ENCODE data around the gene FGGY. TPM values are rescaled to one million over a fixed set of nuclear protein-coding genes. Genes with fewer than 3 reads are reported as not detected.
"Not testable (repeated sequence)": the region's sequence is repeated elsewhere in the genome, so short reads cannot be mapped to it uniquely, and the experiment has no call there.

Gene FGGY
- total RNA-seq, 1 donor from 2014 or later, result 24.3 TPM

GRCh38 chr1:59346429-59346828, 49.5 kb downstream of the FGGY start:
- TF ChIP-seq, protein P1, sequence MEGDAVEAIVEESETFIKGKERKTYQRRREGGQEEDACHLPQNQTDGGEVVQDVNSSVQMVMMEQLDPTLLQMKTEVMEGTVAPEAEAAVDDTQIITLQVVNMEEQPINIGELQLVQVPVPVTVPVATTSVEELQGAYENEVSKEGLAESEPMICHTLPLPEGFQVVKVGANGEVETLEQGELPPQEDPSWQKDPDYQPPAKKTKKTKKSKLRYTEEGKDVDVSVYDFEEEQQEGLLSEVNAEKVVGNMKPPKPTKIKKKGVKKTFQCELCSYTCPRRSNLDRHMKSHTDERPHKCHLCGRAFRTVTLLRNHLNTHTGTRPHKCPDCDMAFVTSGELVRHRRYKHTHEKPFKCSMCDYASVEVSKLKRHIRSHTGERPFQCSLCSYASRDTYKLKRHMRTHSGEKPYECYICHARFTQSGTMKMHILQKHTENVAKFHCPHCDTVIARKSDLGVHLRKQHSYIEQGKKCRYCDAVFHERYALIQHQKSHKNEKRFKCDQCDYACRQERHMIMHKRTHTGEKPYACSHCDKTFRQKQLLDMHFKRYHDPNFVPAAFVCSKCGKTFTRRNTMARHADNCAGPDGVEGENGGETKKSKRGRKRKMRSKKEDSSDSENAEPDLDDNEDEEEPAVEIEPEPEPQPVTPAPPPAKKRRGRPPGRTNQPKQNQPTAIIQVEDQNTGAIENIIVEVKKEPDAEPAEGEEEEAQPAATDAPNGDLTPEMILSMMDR (conservative IDR thresholded peaks at IDR 0.05; ENCODE audit: low read depth, low read length), result no peak

DNA sequence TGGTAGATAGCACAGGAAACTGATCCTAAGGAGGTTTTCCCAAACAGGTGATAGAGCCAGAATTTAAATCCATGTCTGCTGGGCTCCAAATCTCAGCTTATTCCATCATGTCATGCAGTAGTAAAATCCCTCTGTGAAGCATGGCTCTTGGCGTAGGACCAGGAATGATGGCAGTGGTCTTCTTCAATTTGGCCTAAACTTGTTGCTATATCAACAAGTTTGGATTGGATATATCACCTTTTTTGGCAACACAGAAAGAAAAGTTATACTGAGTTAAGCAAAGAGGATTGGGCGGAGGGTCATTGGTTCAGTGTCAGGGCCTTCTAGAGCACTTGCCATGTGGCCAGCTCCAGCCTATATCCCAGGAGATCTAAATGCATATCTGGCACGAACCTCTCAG, 52.2 kb downstream of the FGGY start:
- H3K4me3 ChIP-seq (ENCODE audit: low read depth, low read length), result no peak overlapping the region
- no peak for DNase-seq (ENCODE audit: low read depth)
- TF ChIP-seq, protein P1 (conservative IDR thresholded peaks at IDR 0.05; ENCODE audit: low read depth, low read length), result no peak

More at GRCh38 chr1:59346429-59346828, 49.5 kb downstream of the FGGY start:
- DNase-seq (ENCODE audit: low read depth), result no peak
- H3K4me3 ChIP-seq (ENCODE audit: low read depth, low read length), result no peak overlapping the region

- TF ChIP-seq, protein P1 (conservative IDR thresholded peaks at IDR 0.05; ENCODE audit: low read depth, low read length), result no peak
- no peak for DNase-seq (ENCODE audit: low read depth)
- H3K4me3 ChIP-seq (ENCODE audit: low read depth, low read length), result no peak overlapping the region
These were observed 53.6 kb downstream of the FGGY start for GRCh38 chr1:59350521-59350920.

DNA sequence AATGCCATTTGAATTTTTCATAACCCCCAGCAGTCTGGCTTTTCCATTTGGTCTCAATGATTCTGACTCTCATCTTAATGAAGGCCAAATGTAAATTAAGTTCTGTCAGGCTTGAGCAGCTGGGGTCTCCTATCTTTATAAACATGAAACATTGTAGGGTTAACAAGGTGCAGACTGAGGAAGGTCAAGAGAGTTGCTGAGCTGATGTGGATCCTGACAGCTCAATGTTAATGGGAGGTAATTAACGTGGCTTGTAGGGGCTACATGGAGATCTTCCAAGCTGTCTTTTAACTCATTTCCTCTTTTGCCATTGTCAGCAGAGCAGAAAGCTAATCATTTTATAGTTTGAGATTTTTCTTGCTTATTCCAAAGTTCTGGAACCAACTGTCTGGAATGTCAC, 55.2 kb downstream of the FGGY start:
- TF ChIP-seq, protein P1 (conservative IDR thresholded peaks at IDR 0.05; ENCODE audit: low read depth, low read length), result no peak

DNA sequence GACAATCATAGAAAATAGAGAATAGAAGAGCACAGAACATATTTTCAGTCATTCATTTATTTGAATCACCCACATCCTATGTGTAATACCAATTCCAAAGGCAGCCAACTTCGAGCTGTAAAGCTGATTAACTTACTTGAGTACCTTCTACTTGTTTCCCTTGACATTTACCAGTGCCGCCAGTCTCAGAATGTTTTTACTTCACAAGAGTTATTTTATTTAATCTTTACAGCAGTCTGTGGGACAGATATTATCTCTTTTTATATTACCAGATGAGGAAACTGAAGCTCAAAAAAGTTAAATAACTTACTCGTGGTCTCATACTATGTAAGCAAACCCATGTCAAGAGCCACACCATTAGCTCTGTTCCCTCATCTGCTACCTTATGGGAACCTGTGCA, 56.6 kb downstream of the FGGY start:
- H3K4me3 ChIP-seq (ENCODE audit: low read depth, low read length), result no peak overlapping the region
- TF ChIP-seq, protein P1 (conservative IDR thresholded peaks at IDR 0.05; ENCODE audit: low read depth, low read length), result no peak
- DNase-seq (ENCODE audit: low read depth), result no peak

More for the DNA sequence above, 55.2 kb downstream of the FGGY start:
- H3K4me3 ChIP-seq (ENCODE audit: low read depth, low read length), result no peak overlapping the region
- DNase-seq (ENCODE audit: low read depth), result no peak

DNA sequence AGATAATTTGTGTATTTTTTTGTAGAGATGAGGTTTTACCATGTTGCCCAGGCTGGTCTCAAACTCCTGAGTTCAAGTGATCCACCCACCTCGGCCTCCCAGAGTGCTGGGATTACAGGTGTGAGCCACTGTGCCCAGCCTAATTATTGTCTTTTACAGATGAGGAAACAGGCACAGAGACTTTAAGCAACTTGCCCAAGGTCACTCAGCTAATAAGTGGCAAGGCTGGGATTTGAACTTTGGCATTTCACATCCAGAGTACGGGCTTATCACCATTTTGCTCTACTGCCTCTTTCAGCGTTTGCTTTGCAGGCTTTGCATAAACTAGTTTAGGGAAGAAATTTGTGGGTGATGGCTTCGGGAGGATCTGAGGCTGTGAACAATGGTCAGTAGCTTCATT, 57.3 kb downstream of the FGGY start:
- H3K4me3 ChIP-seq (ENCODE audit: low read depth, low read length); DNase-seq (ENCODE audit: low read depth): not testable (repeated sequence)

- no peak overlapping the region for H3K4me3 ChIP-seq (ENCODE audit: low read depth, low read length)
- peak; percentile 20 for DNase-seq (ENCODE audit: low read depth)
- TF ChIP-seq, protein P1 (conservative IDR thresholded peaks at IDR 0.05; ENCODE audit: low read depth, low read length), result no peak
These were observed 57.9 kb downstream of the FGGY start for GRCh38 chr1:59354709-59355337.
